Choroid plexus epithelial cell (primary cell): ENCODE results near the gene HES4.

Experiments
- DNase-seq: peaks from one replicate; pipeline ENCODE4 v3.0.0-alpha.2; 2010; ENCODE audit warnings: low read depth
- H3K4me3 ChIP-seq: 2 replicates; pipeline ENCODE4 v1.5.1; 2011; ENCODE audit warnings: low read depth, mild to moderate bottlenecking, control low read depth, low read length, moderate library complexity
- CTCF ChIP-seq: conservative IDR thresholded peaks from 2 replicates; pipeline ENCODE4 v1.5.1; 2011; ENCODE audit warnings: low read depth, mild to moderate bottlenecking, control low read depth, inconsistent platforms, low read length, moderate library complexity

The HES4 gene

GRCh38 chr1:982765-983436, 17.0 kb downstream of the HES4 start:
- DNase-seq = no peak
- no peak for TF ChIP-seq CTCF
- no peak overlapping the region for H3K4me3 ChIP-seq

DNA sequence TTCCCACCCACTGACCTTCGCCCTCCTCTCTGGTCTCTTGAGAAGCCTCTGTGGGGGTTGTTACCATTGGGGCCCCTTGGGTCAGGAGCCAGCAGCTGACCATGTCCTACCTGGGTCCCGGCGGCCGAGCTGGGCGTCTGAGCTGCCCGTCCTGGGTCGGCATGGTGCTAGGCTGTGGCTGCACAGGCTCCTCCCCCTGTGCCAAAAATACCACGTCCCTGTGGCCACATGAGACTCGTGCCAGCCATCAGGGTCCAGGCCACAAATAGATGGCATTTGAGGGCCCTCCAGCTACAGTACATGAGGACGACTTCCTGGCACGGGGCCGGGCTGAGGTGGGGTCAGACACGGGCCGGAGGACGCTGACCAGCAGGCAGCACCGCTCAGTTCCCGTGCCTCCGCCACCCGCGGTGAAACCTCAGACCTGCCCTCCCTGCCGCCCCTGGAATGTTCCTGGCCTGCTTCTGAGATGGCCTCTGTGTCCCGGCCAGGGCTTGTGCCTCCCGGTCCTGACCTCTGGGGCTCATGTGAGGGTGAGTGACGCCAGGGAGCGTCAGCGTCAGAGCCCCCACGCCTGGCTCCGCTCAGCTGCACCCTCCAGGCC, 17.8 kb downstream of the HES4 start, which contains the start of gene PERM1:
Gene PERM1 (minus strand): TSS at position 139 of the 604 bp plus-strand sequence. CDS start 1,064 bp downstream, outside the sequence.
- DNase-seq = no peak
- H3K4me3 ChIP-seq = no peak within 1 kb of the TSS
- no peak for TF ChIP-seq CTCF

DNA sequence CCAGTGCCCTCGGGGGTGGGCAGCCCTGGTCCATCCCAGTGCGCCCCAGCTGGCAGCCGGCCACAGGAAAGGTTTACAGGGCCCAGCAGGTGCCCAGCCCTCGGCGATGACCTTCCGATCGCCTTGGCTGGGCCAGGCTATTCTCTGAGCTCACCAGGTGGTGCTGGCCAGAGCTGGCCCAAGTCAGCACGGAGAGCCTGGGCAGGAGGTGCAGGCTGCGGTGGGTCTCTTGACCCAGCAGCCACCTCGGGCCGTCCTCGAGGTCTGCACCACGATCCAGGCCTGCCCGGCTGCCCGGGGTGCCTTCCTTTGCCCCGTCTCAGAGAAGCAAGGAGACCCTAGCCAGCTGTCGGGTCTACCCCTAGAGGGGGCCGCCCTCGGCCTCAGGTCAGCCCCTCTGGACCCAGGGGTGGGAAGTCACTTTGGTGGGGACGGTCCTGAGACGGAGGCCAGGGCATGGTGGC, 18.4 kb downstream of the HES4 start:
- H3K4me3 ChIP-seq = no peak overlapping the region
- no peak for TF ChIP-seq CTCF
- no peak for DNase-seq

GRCh38 chr1:980602-981395, 19.1 kb downstream of the HES4 start:
- DNase-seq = no peak
- TF ChIP-seq CTCF = no peak
- H3K4me3 ChIP-seq = no peak overlapping the region

DNA sequence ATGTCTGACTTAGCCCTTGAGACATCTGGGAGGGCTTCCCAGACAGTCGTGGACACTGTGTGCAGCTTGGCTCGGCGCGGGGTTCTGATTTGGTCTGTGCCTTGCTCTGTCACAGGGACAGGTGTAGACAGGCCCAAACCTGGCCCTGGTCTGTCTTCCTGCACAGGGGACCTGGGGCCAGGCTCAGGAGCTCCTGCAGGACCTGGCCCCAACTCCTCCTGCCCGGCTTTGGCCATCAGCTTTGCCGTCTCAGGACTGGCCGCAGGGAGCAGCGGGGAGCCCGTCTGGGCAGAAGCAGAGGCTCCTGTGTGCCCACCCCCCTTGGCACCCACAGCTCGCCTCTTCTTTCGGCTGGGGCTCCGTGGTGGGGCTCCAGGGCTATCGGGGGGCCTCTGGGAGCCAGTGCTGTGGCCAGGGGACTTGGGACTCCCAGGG, 19.7 kb downstream of the HES4 start:
- no peak for TF ChIP-seq CTCF
- no peak for DNase-seq
- H3K4me3 ChIP-seq = no peak overlapping the region

GRCh38 chr1:979744-980072, 20.2 kb downstream of the HES4 start:
- H3K4me3 ChIP-seq = no peak overlapping the region
- DNase-seq = no peak
- TF ChIP-seq CTCF = no peak
